Trophoblast cell (in vitro differentiated cells and primary cell): ENCODE data around the gene MYO10.

Experiments used
- DNase-seq, 2 donors: peaks; one replicate each; pipeline ENCODE4 v3.0.0-alpha.2; 2016
- H2AFZ ChIP-seq: 2 replicates; pipeline ENCODE4 v1.6.1; 2013; ENCODE audit warnings: low read length, moderate library complexity, mild to moderate bottlenecking; ENCODE audit not compliant: insufficient read depth, poor library complexity
- H2AK5ac ChIP-seq: 2 replicates; pipeline ENCODE4 v1.6.1; 2013; ENCODE audit warnings: mild to moderate bottlenecking, low read length
- H2BK120ac ChIP-seq: 2 replicates; pipeline ENCODE4 v1.6.1; 2013; ENCODE audit warnings: low read length, mild to moderate bottlenecking, moderate library complexity; ENCODE audit not compliant: insufficient read depth, poor library complexity
- H2BK12ac ChIP-seq: 2 replicates; pipeline ENCODE4 v1.6.1; 2013; ENCODE audit warnings: mild to moderate bottlenecking, low read length, moderate library complexity
- H2BK5ac ChIP-seq: 2 replicates; pipeline ENCODE4 v1.6.1; 2013; ENCODE audit warnings: low read length, low read depth, moderate library complexity, mild to moderate bottlenecking; ENCODE audit not compliant: poor library complexity
- H3K14ac ChIP-seq: 2 replicates; pipeline ENCODE4 v1.6.1; 2013; ENCODE audit warnings: mild to moderate bottlenecking, low read length
- H3K18ac ChIP-seq: 2 replicates; pipeline ENCODE4 v1.6.1; 2013; ENCODE audit warnings: mild to moderate bottlenecking, low read length
- H3K23ac ChIP-seq: 2 replicates; pipeline ENCODE4 v1.6.1; 2013; ENCODE audit warnings: low read length
- H3K27ac ChIP-seq: 2 replicates; pipeline ENCODE4 v1.5.1; 2013; ENCODE audit warnings: low read depth, mild to moderate bottlenecking, inconsistent platforms, low read length, moderate library complexity
- H3K27me3 ChIP-seq: 2 replicates; pipeline ENCODE4 v1.6.1; 2013; ENCODE audit warnings: inconsistent platforms, mild to moderate bottlenecking, low read length, moderate library complexity; ENCODE audit not compliant: insufficient read depth
- H3K36me3 ChIP-seq, 2 experiments: 1 replicate in 1 of 2; 2 replicates in 1 of 2; pipeline ENCODE4 v1.6.1; 2013; ENCODE audit warnings: low read length in 2 of 2, mild to moderate bottlenecking in 2 of 2, moderate library complexity in 1 of 2; ENCODE audit not compliant: insufficient read depth in 2 of 2, control insufficient read depth in 1 of 2
- H3K4ac ChIP-seq: 2 replicates; pipeline ENCODE4 v1.6.1; 2013; ENCODE audit warnings: low read depth, mild to moderate bottlenecking, low read length, moderate library complexity
- H3K4me1 ChIP-seq, 2 experiments: 1 replicate in 1 of 2; 2 replicates in 1 of 2; pipeline ENCODE4 v1.6.1; 2013; ENCODE audit warnings: low read length in 2 of 2, mild to moderate bottlenecking in 2 of 2, moderate library complexity in 1 of 2; ENCODE audit not compliant: insufficient read depth in 2 of 2, control insufficient read depth in 1 of 2
- H3K4me2 ChIP-seq: 2 replicates; pipeline ENCODE4 v1.6.1; 2013; ENCODE audit warnings: inconsistent platforms, mild to moderate bottlenecking, low read length, moderate library complexity
- H3K4me3 ChIP-seq: 2 replicates; pipeline ENCODE4 v1.5.1; 2013; ENCODE audit warnings: mild to moderate bottlenecking, low read depth, low read length, inconsistent platforms
- H3K79me1 ChIP-seq: one replicate; pipeline ENCODE4 v1.6.1; 2013; ENCODE audit warnings: low read length
- H3K79me2 ChIP-seq: 2 replicates; pipeline ENCODE4 v1.6.1; 2013; ENCODE audit warnings: low read length, mild to moderate bottlenecking; ENCODE audit not compliant: control insufficient read depth, insufficient read depth, poor library complexity
- H3K9ac ChIP-seq: 2 replicates; pipeline ENCODE4 v1.6.1; 2013; ENCODE audit warnings: mild to moderate bottlenecking, low read length
- H3K9me3 ChIP-seq: 2 replicates; pipeline ENCODE4 v1.6.1; 2013; ENCODE audit warnings: low read depth, mild to moderate bottlenecking, control low read depth, inconsistent platforms, low read length; ENCODE audit not compliant: insufficient read depth
- H4K12ac ChIP-seq: 2 replicates; pipeline ENCODE4 v1.6.1; 2013; ENCODE audit warnings: low read depth, mild to moderate bottlenecking, low read length, moderate library complexity
- H4K8ac ChIP-seq: 2 replicates; pipeline ENCODE4 v1.6.1; 2013; ENCODE audit warnings: low read depth, mild to moderate bottlenecking, low read length, moderate library complexity
- H4K91ac ChIP-seq: one replicate; pipeline ENCODE4 v1.6.1; 2013; ENCODE audit warnings: low read depth, mild to moderate bottlenecking, low read length, moderate library complexity
- WGBS: extraction: QIAGEN DNeasy Blood & Tissue Kit; methylation state at CpG from one replicate; pipeline ENCODE4 v1.1.7; 2013; ENCODE audit warnings: missing lambda C conversion rate; ENCODE audit not compliant: insufficient read length, insufficient coverage; ENCODE audit errors: extremely low coverage; 5-methylcytosine and 5-hydroxymethylcytosine counted together

MYO10 gene

DNA sequence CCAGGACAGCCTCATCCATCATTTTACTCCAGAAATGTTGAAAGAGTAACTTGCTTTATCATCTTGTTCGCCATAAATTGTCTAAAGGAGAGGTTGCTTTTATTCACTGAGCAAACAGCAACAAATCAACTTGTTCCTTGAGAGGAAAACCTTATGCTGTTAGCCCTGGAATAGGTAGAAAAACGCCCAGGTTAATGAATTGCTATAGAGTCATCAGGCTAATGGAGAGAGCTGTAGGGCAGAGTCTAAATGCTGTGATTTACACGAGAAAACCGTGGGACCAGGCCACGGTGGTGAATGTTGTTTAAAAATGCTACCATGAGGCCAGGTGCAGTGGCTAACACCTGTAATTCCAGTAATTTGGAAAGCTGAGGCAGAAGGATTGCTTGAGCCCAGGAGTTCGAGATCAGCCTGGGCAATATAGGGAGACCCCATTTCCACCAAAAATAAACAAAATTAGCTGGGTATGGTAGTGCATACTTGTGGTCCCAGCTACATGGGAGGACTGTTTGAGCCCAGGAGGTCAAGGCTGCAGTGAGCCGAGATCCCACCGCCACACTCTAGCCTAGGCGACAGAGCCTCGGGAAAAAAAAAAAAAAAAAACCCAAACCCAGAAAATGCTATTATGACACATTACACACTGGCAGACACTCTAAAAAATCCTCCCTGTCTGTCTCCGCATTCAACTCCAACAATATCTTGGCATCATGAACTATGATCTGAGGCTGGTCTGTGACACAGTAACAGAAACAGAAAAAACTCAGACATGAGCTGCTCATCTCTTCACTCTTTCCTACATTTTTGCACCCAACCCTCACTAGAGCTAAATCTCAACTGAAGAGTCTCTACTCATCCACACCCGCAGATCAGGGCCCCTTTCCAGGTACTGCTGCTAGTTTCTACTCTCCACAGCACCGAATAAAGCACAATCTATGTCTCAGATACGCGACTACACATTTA lies 200.7 kb downstream of the MYO10 start:
- WGBS: no CpG with 5 or more reads among the region's 15 CpGs
- H3K23ac ChIP-seq: no peak overlapping the region
- H3K9me3 ChIP-seq: no peaks in the 10 kb centered on the region
- H2BK120ac ChIP-seq: peak overlapping the region; percentile 62
- peak overlapping the region; percentile 69 for H2BK12ac ChIP-seq
- peak overlapping the region; percentile 6 for H2AK5ac ChIP-seq
- H4K8ac ChIP-seq: peak overlapping the region; percentile 32
- peak overlapping the region; percentile 48 for H2AFZ ChIP-seq
- H4K12ac ChIP-seq: peak overlapping the region; percentile 26
- H3K27ac ChIP-seq: peak overlapping the region; percentile 90
- peak overlapping the region; percentile 77 for H4K91ac ChIP-seq
- peak overlapping the region; percentile 51 for H3K4me2 ChIP-seq
- DNase-seq: no peak
- H3K4me3 ChIP-seq: no peak overlapping the region
- no peak overlapping the region for H3K9ac ChIP-seq
- H3K14ac ChIP-seq: peak overlapping the region; percentile 59
- no peaks in the 10 kb centered on the region for H3K27me3 ChIP-seq
- peaks cover 6 to 16% of the 10 kb centered on the region in 2 experiments for H3K36me3 ChIP-seq
- peaks cover 13% of the 10 kb centered on the region for H3K79me2 ChIP-seq
- H3K4me1 ChIP-seq: peaks cover 24 to 25% of the 10 kb centered on the region in 2 experiments
- peak overlapping the region; percentile 90 for H2BK5ac ChIP-seq
- H3K18ac ChIP-seq: peak overlapping the region; percentile 33
- H3K4ac ChIP-seq: peak overlapping the region; percentile 76
- H3K79me1 ChIP-seq: peaks cover 19% of the 10 kb centered on the region

DNA sequence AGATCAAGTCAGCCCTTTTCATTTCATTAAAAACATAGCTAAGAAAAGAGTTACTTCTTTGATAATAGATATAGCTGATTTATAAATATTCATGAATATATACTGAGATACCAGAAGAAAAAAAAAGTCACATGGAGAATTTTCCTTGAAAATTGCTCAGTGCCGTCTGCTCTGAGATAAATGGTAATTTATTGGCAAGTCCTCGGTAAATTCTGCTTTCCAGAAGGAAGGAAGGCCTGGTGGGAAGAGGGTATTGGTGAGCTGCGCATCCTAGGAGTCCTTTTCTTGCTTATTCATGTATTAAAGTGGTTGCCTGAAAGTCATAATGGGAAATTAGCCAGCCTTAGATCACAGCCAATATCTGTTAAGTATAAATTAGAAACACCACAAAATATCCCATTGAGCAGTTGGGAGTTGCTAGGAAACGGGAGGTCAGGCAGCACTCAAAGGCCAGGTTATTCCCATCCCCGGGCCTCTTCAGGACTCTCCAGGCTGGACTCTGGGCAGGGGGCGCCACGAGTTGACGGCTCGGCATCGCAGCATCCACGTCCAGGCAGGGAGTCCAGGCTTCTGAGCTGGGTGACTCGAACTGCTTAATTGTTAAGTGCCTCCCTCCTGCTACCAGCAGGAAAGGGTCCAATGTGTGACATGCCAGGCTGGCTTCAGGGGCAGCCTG lies 202.6 kb downstream of the MYO10 start:
- WGBS: no CpG with 5 or more reads among the region's 12 CpGs

DNA sequence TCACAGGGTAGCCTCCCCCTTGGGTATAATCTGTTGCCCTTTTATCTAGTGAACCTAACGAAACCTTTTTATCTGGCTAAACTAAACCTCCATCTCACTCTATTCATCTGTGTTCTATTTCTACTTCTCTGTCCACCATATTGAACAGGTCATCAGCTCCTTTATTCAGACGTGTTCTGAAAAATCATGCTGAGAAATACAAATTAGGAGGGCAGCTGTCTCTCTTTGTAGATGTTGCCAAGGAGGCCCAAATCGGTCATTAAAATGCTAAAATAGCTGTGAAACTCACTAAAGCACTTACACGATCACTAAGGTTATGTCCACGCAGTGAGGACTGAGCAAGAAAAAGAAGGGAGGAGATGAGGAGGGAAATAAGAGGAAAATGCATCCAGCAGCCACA lies 203.7 kb downstream of the MYO10 start:
- Histone ChIP-seq H3K23ac (no peak overlapping the region), H3K79me1 (peaks cover 16% of the 10 kb centered on the region), H3K36me3 (peaks cover 11 to 16% of the 10 kb centered on the region in 2 experiments), H3K27ac (no peak overlapping the region), H2BK5ac (no peak overlapping the region), H2AFZ (no peak overlapping the region), H4K91ac (no peak overlapping the region), H3K4me2 (no peak overlapping the region), H3K79me2 (peaks cover 12% of the 10 kb centered on the region), H3K4me1 (peaks cover 11 to 12% of the 10 kb centered on the region in 2 experiments), H3K4me3 (no peak overlapping the region), H3K9ac (no peak overlapping the region), H4K12ac (no peak overlapping the region), H3K14ac (no peak overlapping the region), H2AK5ac (no peak overlapping the region), H3K27me3 (no peaks in the 10 kb centered on the region), H3K9me3 (peaks cover 1% of the 10 kb centered on the region), H2BK12ac (no peak overlapping the region), H4K8ac (no peak overlapping the region), H3K18ac (no peak overlapping the region), H2BK120ac (no peak overlapping the region), H3K4ac (no peak overlapping the region)
- WGBS: no CpG with 5 or more reads among the region's 5 CpGs
- no peak for DNase-seq

More for the DNA sequence above, 202.6 kb downstream of the MYO10 start:
- no peaks in the 10 kb centered on the region for H3K27me3 ChIP-seq
- H3K23ac ChIP-seq: no peak overlapping the region
- H3K4ac ChIP-seq: no peak overlapping the region
- H3K9ac ChIP-seq: no peak overlapping the region
- peaks cover 18% of the 10 kb centered on the region for H3K79me1 ChIP-seq
- H3K4me1 ChIP-seq: peaks cover 19 to 20% of the 10 kb centered on the region in 2 experiments
- no peak overlapping the region for H2AK5ac ChIP-seq
- H3K4me3 ChIP-seq: no peak overlapping the region
- no peak overlapping the region for H2BK120ac ChIP-seq
- H4K91ac ChIP-seq: no peak overlapping the region
- DNase-seq: no peak
- no peak overlapping the region for H3K18ac ChIP-seq
- no peak overlapping the region for H3K4me2 ChIP-seq
- H2AFZ ChIP-seq: no peak overlapping the region
- H2BK12ac ChIP-seq: no peak overlapping the region
- no peak overlapping the region for H4K8ac ChIP-seq
- peaks cover 1% of the 10 kb centered on the region for H3K9me3 ChIP-seq
- peaks cover 11 to 16% of the 10 kb centered on the region in 2 experiments for H3K36me3 ChIP-seq
- no peak overlapping the region for H4K12ac ChIP-seq
- no peak overlapping the region for H2BK5ac ChIP-seq
- peaks cover 14% of the 10 kb centered on the region for H3K79me2 ChIP-seq
- no peak overlapping the region for H3K27ac ChIP-seq
- H3K14ac ChIP-seq: no peak overlapping the region

DNA sequence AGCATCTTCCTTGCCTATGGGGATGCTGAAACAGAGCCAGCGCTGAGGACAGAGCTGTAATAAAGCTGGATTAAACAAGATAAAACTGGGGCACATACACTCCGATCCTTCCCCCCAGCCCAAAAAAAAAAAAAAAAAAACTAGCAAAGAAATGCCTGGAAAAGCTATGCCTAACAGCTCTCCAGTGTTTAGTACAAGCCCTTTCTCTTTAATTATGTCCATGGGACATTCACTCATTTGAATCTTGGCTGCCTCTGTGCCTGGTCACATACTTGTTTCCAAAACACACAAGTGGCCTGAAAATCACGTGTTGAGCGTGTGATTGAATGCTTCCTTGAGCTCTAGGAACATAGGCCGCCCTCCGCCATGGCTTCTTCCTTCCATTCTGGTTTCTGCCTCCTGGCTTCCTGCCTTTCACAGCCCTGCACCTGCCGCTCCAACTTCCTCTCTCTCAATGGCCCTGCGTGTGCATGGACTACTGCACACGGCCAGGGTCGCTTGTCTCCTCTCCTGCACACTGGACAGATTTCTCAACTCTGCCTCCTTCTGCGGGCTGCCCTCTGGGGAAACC lies 208.2 kb downstream of the MYO10 start:
- H3K79me2 ChIP-seq: peaks cover 3% of the 10 kb centered on the region
- H3K27me3 ChIP-seq: no peaks in the 10 kb centered on the region
- no peak overlapping the region for H3K27ac ChIP-seq
- peaks cover 9 to 11% of the 10 kb centered on the region in 2 experiments for H3K36me3 ChIP-seq
- H2AFZ ChIP-seq: no peak overlapping the region
- H3K4me3 ChIP-seq: no peak overlapping the region
- no CpG with 5 or more reads among the region's 11 CpGs for WGBS
- no peak overlapping the region for H4K8ac ChIP-seq
- H3K14ac ChIP-seq: no peak overlapping the region
- H4K12ac ChIP-seq: no peak overlapping the region
- peak overlapping the region; percentile 2 for H3K4ac ChIP-seq
- H2BK12ac ChIP-seq: no peak overlapping the region
- H3K4me2 ChIP-seq: no peak overlapping the region
- peaks cover 1% of the 10 kb centered on the region for H3K9me3 ChIP-seq
- H2BK5ac ChIP-seq: no peak overlapping the region
- no peak overlapping the region for H3K18ac ChIP-seq
- H3K23ac ChIP-seq: no peak overlapping the region
- peaks cover 2% of the 10 kb centered on the region for H3K79me1 ChIP-seq
- no peak overlapping the region for H3K9ac ChIP-seq
- H2BK120ac ChIP-seq: no peak overlapping the region
- H2AK5ac ChIP-seq: no peak overlapping the region
- H4K91ac ChIP-seq: no peak overlapping the region
- H3K4me1 ChIP-seq: no peaks in the 10 kb centered on the region
- DNase-seq: no peak
